Mesenchymal stem cell (in vitro differentiated cells and primary cell): Measurements from ENCODE around the gene SPINK8.
"Not testable (repeated sequence)": the region's sequence is repeated elsewhere in the genome, so short reads cannot be mapped to it uniquely, and the experiment has no call there.

Experiments
- DNase-seq: peaks from one replicate; pipeline ENCODE4 v3.0.0-alpha.2; 2013
- H2AFZ ChIP-seq: one replicate; pipeline ENCODE4 v1.6.1; 2013; ENCODE audit warnings: low read depth, mild to moderate bottlenecking, control low read depth, inconsistent platforms, low read length, moderate library complexity
- H2AK5ac ChIP-seq: 2 replicates; pipeline ENCODE4 v1.6.1; 2013; ENCODE audit warnings: low read length, moderate library complexity, mild to moderate bottlenecking, inconsistent platforms; ENCODE audit not compliant: severe bottlenecking
- H2BK120ac ChIP-seq: one replicate; pipeline ENCODE4 v1.6.1; 2013; ENCODE audit warnings: low read depth, mild to moderate bottlenecking, inconsistent platforms, low read length, moderate library complexity
- H2BK12ac ChIP-seq, 2 experiments: one replicate each; pipeline ENCODE4 v1.6.1; 2013; ENCODE audit warnings: inconsistent platforms in 2 of 2, low read length in 2 of 2, mild to moderate bottlenecking in 2 of 2, moderate library complexity in 2 of 2, control low read depth in 1 of 2
- H2BK15ac ChIP-seq: one replicate; pipeline ENCODE4 v1.6.1; 2013; ENCODE audit warnings: mild to moderate bottlenecking, low read depth, inconsistent platforms; ENCODE audit not compliant: poor library complexity, severe bottlenecking
- H2BK5ac ChIP-seq: 2 replicates; pipeline ENCODE4 v1.6.1; 2013; ENCODE audit warnings: low read depth, mild to moderate bottlenecking, low read length, control low read depth, inconsistent platforms; ENCODE audit not compliant: poor library complexity, severe bottlenecking
- H3K14ac ChIP-seq, 2 experiments: one replicate each; pipeline ENCODE4 v1.6.1; 2013; ENCODE audit warnings: inconsistent platforms in 2 of 2, low read length in 2 of 2, control low read depth in 1 of 2, mild to moderate bottlenecking in 1 of 2, moderate library complexity in 1 of 2
- H3K18ac ChIP-seq, 2 experiments: one replicate each; pipeline ENCODE4 v1.6.1; 2013; ENCODE audit warnings: inconsistent platforms in 2 of 2, low read length in 2 of 2, control low read depth in 1 of 2, low read depth in 1 of 2, mild to moderate bottlenecking in 1 of 2
- H3K23ac ChIP-seq, 2 experiments: one replicate each; pipeline ENCODE4 v1.6.1; 2013; ENCODE audit warnings: inconsistent platforms in 2 of 2, low read length in 2 of 2, mild to moderate bottlenecking in 2 of 2, moderate library complexity in 2 of 2, control low read depth in 1 of 2
- H3K27ac ChIP-seq: 2 replicates; pipeline ENCODE4 v1.5.1; 2013; ENCODE audit warnings: mild to moderate bottlenecking, moderate library complexity, low read length, control low read depth, inconsistent platforms; ENCODE audit not compliant: poor library complexity, severe bottlenecking
- H3K27me3 ChIP-seq, 2 experiments: 2 replicates each; pipeline versions ENCODE4 v1.6.1 to v1.7.0; 2013; ENCODE audit warnings: low read length in 2 of 2, mild to moderate bottlenecking in 2 of 2, moderate library complexity in 2 of 2, control low read depth in 1 of 2, inconsistent platforms in 1 of 2; ENCODE audit not compliant: control insufficient read depth in 1 of 2, insufficient read depth in 1 of 2
- H3K36me3 ChIP-seq, 2 experiments: 2 replicates each; pipeline versions ENCODE4 v1.6.1 to v1.7.0; 2013; ENCODE audit warnings: low read length in 2 of 2, control low read depth in 1 of 2, inconsistent platforms in 1 of 2, low read depth in 1 of 2, mild to moderate bottlenecking in 1 of 2; ENCODE audit not compliant: insufficient read depth in 2 of 2, control insufficient read depth in 1 of 2
- H3K4ac ChIP-seq, 2 experiments: one replicate each; pipeline ENCODE4 v1.6.1; 2013; ENCODE audit warnings: inconsistent platforms in 2 of 2, low read length in 2 of 2, mild to moderate bottlenecking in 2 of 2, moderate library complexity in 2 of 2, control low read depth in 1 of 2, low read depth in 1 of 2
- H3K4me1 ChIP-seq: 2 replicates; pipeline ENCODE4 v1.6.1; 2013; ENCODE audit warnings: low read depth, low read length, control low read depth; ENCODE audit not compliant: control insufficient read depth, insufficient read depth
- H3K4me2 ChIP-seq: 2 replicates; pipeline ENCODE4 v1.6.1; 2013; ENCODE audit warnings: low read length, mild to moderate bottlenecking, inconsistent platforms; ENCODE audit not compliant: poor library complexity, severe bottlenecking
- H3K4me3 ChIP-seq, 2 experiments: 2 replicates each; pipeline versions ENCODE4 v1.5.1 to v1.7.0; 2013; ENCODE audit warnings: low read length in 2 of 2, mild to moderate bottlenecking in 2 of 2, control low read depth in 1 of 2, low read depth in 1 of 2; ENCODE audit not compliant: insufficient read depth in 1 of 2
- H3K79me1 ChIP-seq: replicated peaks from 2 replicates; pipeline ENCODE4 v1.6.1; 2013; ENCODE audit warnings: mild to moderate bottlenecking, control low read depth, low read length, inconsistent platforms; ENCODE audit not compliant: poor library complexity, severe bottlenecking
- H3K9ac ChIP-seq: 2 replicates; pipeline ENCODE4 v1.7.0; 2013; ENCODE audit warnings: mild to moderate bottlenecking, low read length, moderate library complexity
- H3K9me3 ChIP-seq: 2 replicates; pipeline ENCODE4 v1.7.0; 2013; ENCODE audit warnings: mild to moderate bottlenecking, low read length; ENCODE audit not compliant: control insufficient read depth
- H4K8ac ChIP-seq: one replicate; pipeline ENCODE4 v1.6.1; 2013; ENCODE audit warnings: inconsistent platforms, mild to moderate bottlenecking, low read length, moderate library complexity
- H4K91ac ChIP-seq: one replicate; pipeline ENCODE4 v1.6.1; 2013; ENCODE audit warnings: mild to moderate bottlenecking, low read length, inconsistent platforms
- WGBS: methylation state at CpG from one replicate; pipeline ENCODE4 v1.1.7; 2013; ENCODE audit warnings: mixed read lengths; 5-methylcytosine and 5-hydroxymethylcytosine counted together

Gene SPINK8

DNA sequence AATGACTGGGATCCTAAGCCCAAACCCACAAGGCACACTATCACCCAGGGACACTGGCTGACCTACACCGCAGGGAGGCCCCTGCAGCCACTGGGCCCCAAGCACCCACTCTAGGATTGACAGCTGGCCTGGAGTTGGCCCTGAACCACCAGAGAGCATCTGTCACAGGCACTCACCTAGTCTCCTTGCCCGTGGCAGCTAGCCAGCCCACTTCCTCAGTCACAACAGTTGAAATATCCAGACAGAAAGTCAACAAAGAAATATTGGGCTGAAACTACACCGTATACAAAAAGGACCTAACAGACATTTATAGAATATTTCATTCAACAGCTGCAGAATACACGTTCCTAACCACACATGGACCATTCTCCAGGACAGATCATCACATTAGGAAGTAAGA lies 5.2 kb upstream of the SPINK8 start:
- Histone ChIP-seq H3K4me1 (no peaks in the 10 kb centered on the region), H3K27me3 (peaks cover 12 to 19% of the 10 kb centered on the region in 2 experiments), H3K4me3 (no peak overlapping the region), H3K9me3 (no peaks in the 10 kb centered on the region), H3K9ac (no peak overlapping the region), H3K27ac (no peak overlapping the region), H3K36me3 (no peaks in the 10 kb centered on the region), H3K4ac (no peak overlapping the region), H3K4me2 (no peak overlapping the region), H2BK5ac (no peak overlapping the region), H3K23ac (no peak overlapping the region), H2BK15ac (no peak overlapping the region), H2BK12ac (no peak overlapping the region), H4K8ac (no peak overlapping the region), H2AK5ac (no peak overlapping the region), H2AFZ (no peak overlapping the region), H3K18ac (no peak overlapping the region), H3K14ac (no peak overlapping the region), H4K91ac (no peak overlapping the region), H3K79me1 (no peaks in the 10 kb centered on the region), H2BK120ac (no peak overlapping the region)
- no peak for DNase-seq
- WGBS: 92% methylated on average over 4 of the region's 4 CpGs

DNA sequence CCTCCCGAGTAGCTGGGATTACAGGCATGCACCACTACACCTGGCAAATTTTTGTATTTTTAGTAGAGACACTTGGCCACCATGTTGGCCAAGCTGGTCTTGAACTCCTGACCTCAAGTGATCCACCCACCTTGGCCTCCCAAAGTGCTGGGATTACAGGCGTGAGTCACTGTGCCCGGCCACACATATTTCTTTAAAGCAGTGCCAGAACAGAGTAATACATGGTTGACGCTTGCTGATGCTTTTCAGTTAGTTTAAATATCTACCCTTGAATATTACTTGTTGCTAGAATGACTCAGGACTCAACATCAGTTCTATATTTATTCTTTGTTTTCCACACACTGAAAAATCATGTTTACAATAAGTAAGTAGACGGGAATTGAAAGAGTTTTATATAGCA lies 4.1 kb upstream of the SPINK8 start:
- H3K4ac ChIP-seq, H2BK15ac ChIP-seq, H2BK5ac ChIP-seq, H3K18ac ChIP-seq, H3K4me3 ChIP-seq, H4K8ac ChIP-seq, H3K27ac ChIP-seq, H3K9me3 ChIP-seq, H3K9ac ChIP-seq, H2AFZ ChIP-seq, H3K4me1 ChIP-seq, DNase-seq, H3K14ac ChIP-seq, H2AK5ac ChIP-seq, H3K4me2 ChIP-seq, H3K23ac ChIP-seq, H2BK120ac ChIP-seq, H3K79me1 ChIP-seq, H4K91ac ChIP-seq, H2BK12ac ChIP-seq, H3K36me3 ChIP-seq: not testable (repeated sequence)
- WGBS: 91% methylated on average over 2 of the region's 5 CpGs
- H3K27me3 ChIP-seq: peaks cover 18 to 28% of the 10 kb centered on the region in 2 experiments

DNA sequence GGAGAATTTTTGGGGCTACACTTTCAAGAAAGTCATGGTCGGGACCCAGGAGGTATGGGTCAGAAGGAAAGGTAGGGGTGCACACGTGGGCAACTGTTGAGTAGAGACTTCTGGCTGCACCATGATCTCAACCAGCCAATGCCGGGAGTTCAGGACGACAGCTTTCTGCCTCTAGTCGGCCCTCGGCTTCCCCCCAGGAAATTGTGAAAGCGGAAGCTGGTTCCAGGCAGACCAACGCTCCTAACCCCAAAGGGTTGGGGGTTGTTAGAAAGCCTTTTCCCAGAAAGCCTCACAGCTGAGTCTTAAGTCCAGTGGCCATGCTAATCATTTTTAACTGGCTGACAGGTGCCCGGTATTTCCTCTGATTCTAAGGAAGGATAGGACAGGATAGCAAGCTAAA lies 1.8 kb upstream of the SPINK8 start:
- not testable (repeated sequence) for H3K23ac ChIP-seq, H3K79me1 ChIP-seq, H3K4me3 ChIP-seq, H3K9ac ChIP-seq, H2AFZ ChIP-seq, H2BK120ac ChIP-seq, H3K9me3 ChIP-seq, H4K91ac ChIP-seq, H2BK12ac ChIP-seq, H3K18ac ChIP-seq, DNase-seq, H3K27ac ChIP-seq, H3K4ac ChIP-seq, H2BK5ac ChIP-seq, H4K8ac ChIP-seq, H3K4me2 ChIP-seq, H3K4me1 ChIP-seq, H3K36me3 ChIP-seq, H2BK15ac ChIP-seq, H3K14ac ChIP-seq, H2AK5ac ChIP-seq
- WGBS: 91% methylated on average over 9 of the region's 9 CpGs
- peaks cover 28% of the 10 kb centered on the region in 2 experiments for H3K27me3 ChIP-seq

DNA sequence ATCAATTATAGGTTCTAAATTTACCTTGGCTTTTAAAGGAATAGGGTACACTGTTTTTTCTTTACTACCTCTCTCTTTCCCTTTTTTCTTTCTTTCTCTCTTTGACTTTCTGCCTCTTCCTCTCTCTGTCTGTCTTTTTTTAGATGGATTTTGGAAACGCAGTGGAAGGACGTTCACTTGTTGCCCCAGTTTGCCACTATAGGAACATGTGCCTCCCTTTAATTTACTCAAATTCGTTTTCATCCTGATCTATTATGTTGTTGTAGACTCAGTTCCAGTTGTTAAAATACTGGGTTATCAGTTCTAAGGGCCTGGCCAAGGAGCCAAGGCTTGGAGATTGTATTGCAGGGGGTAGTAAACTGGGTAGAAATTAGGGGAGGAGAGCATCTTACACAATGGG lies 1.1 kb upstream of the SPINK8 start:
- no peak overlapping the region for H3K4me3 ChIP-seq
- 100% methylated on average over 1 of the region's 3 CpGs for WGBS
- peaks cover 28% of the 10 kb centered on the region in 2 experiments for H3K27me3 ChIP-seq

More for the DNA sequence above, 1.1 kb upstream of the SPINK8 start:
- Histone ChIP-seq H3K27ac (no peak overlapping the region), H3K9me3 (no peaks in the 10 kb centered on the region), H3K18ac (no peak overlapping the region), H3K23ac (no peak overlapping the region), H3K4me1 (no peaks in the 10 kb centered on the region), H4K91ac (no peak overlapping the region), H2BK12ac (no peak overlapping the region), H3K4ac (no peak overlapping the region), H3K79me1 (no peaks in the 10 kb centered on the region), H2AK5ac (no peak overlapping the region), H2AFZ (no peak overlapping the region), H2BK5ac (no peak overlapping the region), H3K36me3 (no peaks in the 10 kb centered on the region), H2BK120ac (no peak overlapping the region), H3K4me2 (no peak overlapping the region), H4K8ac (no peak overlapping the region), H3K9ac (no peak overlapping the region), H3K14ac (no peak overlapping the region), H2BK15ac (no peak overlapping the region)
- no peak for DNase-seq
